Natural killer cell (primary cell): Measurements from ENCODE around the gene LRRC8E. TPM values are rescaled to one million over a fixed set of nuclear protein-coding genes. Genes with fewer than 3 reads are reported as not detected.

Experiments
- ATAC-seq, 3 donors: fragments of 150-1000 bp in 2 of 3; fragments of 200-7000 bp in 1 of 3; cut with Tn5 transposase; 1 replicate in 1 of 3; 2 replicates in 2 of 3; pipeline ENCODE4 v1.10.0; 2021; ENCODE audit warnings: mild to moderate bottlenecking in 2 of 3, moderate library complexity in 2 of 3
- DNase-seq, 2 donors: peaks; one replicate each; pipeline versions ENCODE4 v3.0.0 to v3.0.0-alpha.2; 2013 to 2021; ENCODE audit warnings: mixed read lengths in 1 of 2
- H3K27ac ChIP-seq: one replicate; pipeline ENCODE4 v1.5.1; 2013; ENCODE audit warnings: mild to moderate bottlenecking, low read length
- H3K27me3 ChIP-seq: one replicate; pipeline ENCODE4 v1.6.1; 2013; ENCODE audit warnings: low read length; ENCODE audit not compliant: control insufficient read depth, insufficient read depth
- H3K36me3 ChIP-seq: one replicate; pipeline ENCODE4 v1.6.1; 2013; ENCODE audit warnings: low read length; ENCODE audit not compliant: control insufficient read depth, insufficient read depth
- H3K4me1 ChIP-seq: one replicate; pipeline ENCODE4 v1.6.1; 2013; ENCODE audit warnings: low read length; ENCODE audit not compliant: control insufficient read depth, insufficient read depth
- H3K4me3 ChIP-seq: one replicate; pipeline ENCODE4 v1.5.1; 2013; ENCODE audit warnings: low read length
- H3K9me3 ChIP-seq: one replicate; pipeline ENCODE4 v1.6.1; 2013; ENCODE audit warnings: low read length; ENCODE audit not compliant: control insufficient read depth, insufficient read depth
- H3K27ac Mint-ChIP-seq, 2 donors: one replicate each; pipeline ENCODE4 v1.8.0; 2022; ENCODE audit warnings: mild to moderate bottlenecking in 2 of 2, mixed read lengths in 2 of 2, moderate library complexity in 1 of 2
- H3K27me3 Mint-ChIP-seq, 2 donors: one replicate each; pipeline ENCODE4 v1.8.0; 2022; ENCODE audit warnings: low read depth in 2 of 2, mixed read lengths in 2 of 2
- H3K36me3 Mint-ChIP-seq: one replicate; pipeline ENCODE4 v1.8.0; 2022; ENCODE audit warnings: mixed read lengths
- H3K4me1 Mint-ChIP-seq, 2 donors: one replicate each; pipeline ENCODE4 v1.8.0; 2022; ENCODE audit warnings: mixed read lengths in 2 of 2
- H3K4me3 Mint-ChIP-seq: one replicate; pipeline ENCODE4 v1.8.0; 2022; ENCODE audit warnings: mild to moderate bottlenecking, moderate library complexity, mixed read lengths
- H3K9me3 Mint-ChIP-seq, 2 donors: one replicate each; pipeline ENCODE4 v1.8.0; 2022; ENCODE audit warnings: mixed read lengths in 2 of 2
- WGBS: methylation state at CpG from one replicate; pipeline ENCODE4 v1.1.7; 2013; ENCODE audit warnings: missing lambda C conversion rate; ENCODE audit not compliant: insufficient coverage; 5-methylcytosine and 5-hydroxymethylcytosine counted together
- intact Hi-C: fragments of 100-400 bp; cut with micrococcal nuclease; formaldehyde crosslinking; loops from one replicate; pipeline ENCODE4 v1.14.2; 2022
- total RNA-seq, 4 donors: library from RNA; stranded (reverse); fragments of 120-200 nt in 1 of 4; gene quantifications; one replicate each; pipeline versions ENCODE4 v1.2.3 to v1.2.4, GENCODE V29; 2013 to 2022
- TF ChIP-seq, protein P1 (sequence below): fragments of 200-600 bp; IDR thresholded peaks from one replicate; pipeline ENCODE4 v1.8.0; 2022; ENCODE audit warnings: antibody characterized with exemption

The LRRC8E gene
- total RNA-seq, 3 donors from 2014 or later (not counting 1 experiment from before 2014, with no cell fraction given) = not detected

DNA sequence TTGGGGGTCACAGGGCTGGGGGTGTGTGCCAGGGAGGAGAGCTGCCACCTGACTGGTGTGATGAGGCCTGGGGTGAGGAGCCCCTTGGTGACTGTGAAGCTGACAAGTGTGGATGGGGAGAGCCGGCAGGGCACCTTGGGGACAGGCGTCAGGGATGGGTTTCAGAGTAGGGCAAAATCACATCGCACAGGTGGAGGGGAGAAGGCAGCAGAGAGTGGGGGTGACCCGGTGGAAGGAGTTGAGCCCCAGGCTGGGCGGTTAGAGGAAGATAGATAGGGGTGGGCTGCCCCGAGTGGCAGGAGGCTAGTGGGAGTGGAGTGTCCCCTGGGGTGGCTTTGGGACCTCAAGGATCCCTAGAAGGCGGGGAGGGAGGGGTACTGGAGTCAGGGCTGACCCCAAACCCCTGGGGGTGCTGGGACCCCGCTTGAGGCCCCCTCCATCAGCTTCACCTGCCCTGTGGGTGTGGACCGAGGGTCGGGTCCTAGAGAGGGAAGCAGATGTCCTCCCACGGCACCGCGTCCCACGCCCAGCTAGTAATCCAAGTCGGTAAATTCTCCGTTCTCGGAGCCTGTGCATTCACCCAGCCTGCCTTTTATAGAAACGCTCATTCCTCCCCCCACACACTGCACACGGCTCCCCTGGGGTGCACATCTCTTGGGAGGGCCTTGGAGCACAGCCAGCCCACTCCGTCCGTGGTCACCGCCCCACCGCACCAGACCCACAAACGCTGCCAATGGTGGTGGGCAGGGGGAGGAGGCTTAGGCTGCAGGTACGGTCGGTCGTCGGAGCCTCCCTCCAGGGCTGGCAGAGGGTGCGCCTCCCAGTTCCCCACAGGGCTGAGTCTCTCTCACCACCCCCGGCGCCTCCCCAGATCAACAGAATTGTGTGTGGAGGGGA, 35.2 kb downstream of the LRRC8E start:
- Histone ChIP-seq H3K4me3 (no peak overlapping the region), H3K27me3 (peaks cover 7% of the 10 kb centered on the region), H3K4me1 (peaks cover 41% of the 10 kb centered on the region), H3K27ac (no peak overlapping the region), H3K9me3 (no peaks in the 10 kb centered on the region), H3K36me3 (peaks cover 11% of the 10 kb centered on the region)
- Mint-ChIP-seq H3K36me3 (no peaks in the 10 kb centered on the region), H3K9me3 (no peaks in the 10 kb centered on the region), H3K4me3 (peak overlapping the region; percentile 49), H3K27ac (peak overlapping the region in 1 of 2 donors; percentile 62), H3K27me3 (peaks cover 0 to 7% of the 10 kb centered on the region in 2 donors), H3K4me1 (peaks cover 16 to 36% of the 10 kb centered on the region in 2 donors)
- DNase-seq (no peak), ATAC-seq (no peak)
- TF ChIP-seq, protein P1, sequence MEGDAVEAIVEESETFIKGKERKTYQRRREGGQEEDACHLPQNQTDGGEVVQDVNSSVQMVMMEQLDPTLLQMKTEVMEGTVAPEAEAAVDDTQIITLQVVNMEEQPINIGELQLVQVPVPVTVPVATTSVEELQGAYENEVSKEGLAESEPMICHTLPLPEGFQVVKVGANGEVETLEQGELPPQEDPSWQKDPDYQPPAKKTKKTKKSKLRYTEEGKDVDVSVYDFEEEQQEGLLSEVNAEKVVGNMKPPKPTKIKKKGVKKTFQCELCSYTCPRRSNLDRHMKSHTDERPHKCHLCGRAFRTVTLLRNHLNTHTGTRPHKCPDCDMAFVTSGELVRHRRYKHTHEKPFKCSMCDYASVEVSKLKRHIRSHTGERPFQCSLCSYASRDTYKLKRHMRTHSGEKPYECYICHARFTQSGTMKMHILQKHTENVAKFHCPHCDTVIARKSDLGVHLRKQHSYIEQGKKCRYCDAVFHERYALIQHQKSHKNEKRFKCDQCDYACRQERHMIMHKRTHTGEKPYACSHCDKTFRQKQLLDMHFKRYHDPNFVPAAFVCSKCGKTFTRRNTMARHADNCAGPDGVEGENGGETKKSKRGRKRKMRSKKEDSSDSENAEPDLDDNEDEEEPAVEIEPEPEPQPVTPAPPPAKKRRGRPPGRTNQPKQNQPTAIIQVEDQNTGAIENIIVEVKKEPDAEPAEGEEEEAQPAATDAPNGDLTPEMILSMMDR = no peak
- intact Hi-C loops = no loop called here
- 69% methylated on average over 29 of the region's 31 CpGs for WGBS

DNA sequence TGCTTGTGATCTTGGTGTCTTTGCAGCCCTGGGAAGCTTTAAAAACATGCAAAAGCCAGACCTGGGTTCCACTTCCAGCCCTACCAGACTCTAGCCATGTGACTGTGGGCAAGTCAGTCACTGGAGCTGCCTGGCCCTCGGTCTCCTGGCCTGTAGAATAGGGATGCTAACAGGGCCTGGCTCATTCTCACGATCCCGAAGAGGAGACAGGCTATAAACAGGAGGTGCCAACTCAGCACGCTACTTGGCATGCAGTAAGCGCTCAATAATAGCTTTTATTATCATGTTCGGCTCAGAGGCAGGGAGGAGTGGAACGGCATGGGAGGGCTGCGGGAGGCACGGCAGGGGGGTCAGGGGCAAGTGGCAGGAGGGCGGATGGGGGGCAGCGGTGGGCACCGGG, 35.9 kb downstream of the LRRC8E start:
- no peaks in the 10 kb centered on the region for H3K9me3 Mint-ChIP-seq
- TF ChIP-seq, protein P1 = no peak
- Histone ChIP-seq H3K36me3 (peaks cover 11% of the 10 kb centered on the region), H3K4me3 (no peak overlapping the region), H3K9me3 (no peaks in the 10 kb centered on the region), H3K4me1 (peaks cover 37% of the 10 kb centered on the region), H3K27me3 (no peaks in the 10 kb centered on the region), H3K27ac (no peak overlapping the region)
- intact Hi-C loops = no loop called here
- peaks cover 0 to 7% of the 10 kb centered on the region in 2 donors for H3K27me3 Mint-ChIP-seq
- H3K4me1 Mint-ChIP-seq = peaks cover 16 to 41% of the 10 kb centered on the region in 2 donors
- H3K27ac Mint-ChIP-seq = peak overlapping the region in 1 of 2 donors; percentile 47
- no peaks in the 10 kb centered on the region for H3K36me3 Mint-ChIP-seq
- ATAC-seq (no peak), DNase-seq (no peak)
- WGBS = 93% methylated on average over 12 of the region's 12 CpGs
- H3K4me3 Mint-ChIP-seq = peak overlapping the region; percentile 55

DNA sequence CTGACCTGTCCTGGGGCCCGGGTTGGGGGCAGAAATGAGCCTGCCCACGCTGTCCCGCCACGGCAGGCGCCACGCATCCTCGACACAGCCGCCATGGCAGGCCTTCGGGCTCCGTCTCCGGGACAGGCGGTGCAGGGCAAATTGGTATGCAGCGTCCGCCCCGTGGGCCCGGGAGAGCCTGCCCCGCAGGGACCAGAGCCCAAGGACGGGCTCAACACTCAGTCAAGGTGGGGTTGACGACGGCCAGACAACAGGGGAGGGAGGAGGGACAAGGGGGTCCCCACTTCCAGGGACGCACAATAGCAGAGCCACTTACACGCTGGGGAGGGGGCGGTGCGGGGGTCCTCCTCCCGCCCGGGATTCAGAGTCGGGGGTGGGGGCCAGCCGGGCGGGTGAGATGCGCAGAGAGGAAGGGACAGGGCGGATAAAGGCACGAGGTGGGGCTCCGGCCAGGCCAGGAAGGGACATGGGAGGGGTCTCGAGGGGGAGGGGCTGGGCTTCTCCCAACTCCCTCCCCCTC, 36.4 kb downstream of the LRRC8E start:
- Mint-ChIP-seq H3K9me3 (no peaks in the 10 kb centered on the region), H3K4me1 (peaks cover 13 to 41% of the 10 kb centered on the region in 2 donors), H3K4me3 (no peak overlapping the region), H3K27me3 (peaks cover 0 to 5% of the 10 kb centered on the region in 2 donors), H3K27ac (peak overlapping the region in 1 of 2 donors; percentile 74), H3K36me3 (no peaks in the 10 kb centered on the region)
- DNase-seq (no peak), ATAC-seq (no peak)
- Histone ChIP-seq H3K4me1 (peaks cover 37% of the 10 kb centered on the region), H3K27ac (no peak overlapping the region), H3K27me3 (no peaks in the 10 kb centered on the region), H3K4me3 (no peak overlapping the region), H3K36me3 (peaks cover 11% of the 10 kb centered on the region), H3K9me3 (no peaks in the 10 kb centered on the region)
- TF ChIP-seq, protein P1 = no peak
- intact Hi-C loops = loop anchor here (1.0 kb wide), 1 partner anchor 71 kb away; no protein-coding TSS in a partner anchor
- 59% methylated on average over 32 of the region's 34 CpGs for WGBS
